Mucosa of gallbladder (tissue), 1 donor: ENCODE data around the gene PCP4L1. TPM values are rescaled to one million over a fixed set of nuclear protein-coding genes. Genes with fewer than 3 reads are reported as not detected.
"Not testable (repeated sequence)": the region's sequence is repeated elsewhere in the genome, so short reads cannot be mapped to it uniquely, and the experiment has no call there.

ENCODE experiments used
- DNase-seq: peaks from one replicate; pipeline ENCODE4 v3.0.0-alpha.2; 2020; ENCODE audit warnings: low spot score
- total RNA-seq: library from RNA; stranded (reverse); gene quantifications from one replicate; pipeline ENCODE4 v1.2.1, GENCODE V29; 2021
- donor health status: DM: no; HTN: no; CAD: no.

The PCP4L1 gene
- 17.7 TPM for total RNA-seq

DNA sequence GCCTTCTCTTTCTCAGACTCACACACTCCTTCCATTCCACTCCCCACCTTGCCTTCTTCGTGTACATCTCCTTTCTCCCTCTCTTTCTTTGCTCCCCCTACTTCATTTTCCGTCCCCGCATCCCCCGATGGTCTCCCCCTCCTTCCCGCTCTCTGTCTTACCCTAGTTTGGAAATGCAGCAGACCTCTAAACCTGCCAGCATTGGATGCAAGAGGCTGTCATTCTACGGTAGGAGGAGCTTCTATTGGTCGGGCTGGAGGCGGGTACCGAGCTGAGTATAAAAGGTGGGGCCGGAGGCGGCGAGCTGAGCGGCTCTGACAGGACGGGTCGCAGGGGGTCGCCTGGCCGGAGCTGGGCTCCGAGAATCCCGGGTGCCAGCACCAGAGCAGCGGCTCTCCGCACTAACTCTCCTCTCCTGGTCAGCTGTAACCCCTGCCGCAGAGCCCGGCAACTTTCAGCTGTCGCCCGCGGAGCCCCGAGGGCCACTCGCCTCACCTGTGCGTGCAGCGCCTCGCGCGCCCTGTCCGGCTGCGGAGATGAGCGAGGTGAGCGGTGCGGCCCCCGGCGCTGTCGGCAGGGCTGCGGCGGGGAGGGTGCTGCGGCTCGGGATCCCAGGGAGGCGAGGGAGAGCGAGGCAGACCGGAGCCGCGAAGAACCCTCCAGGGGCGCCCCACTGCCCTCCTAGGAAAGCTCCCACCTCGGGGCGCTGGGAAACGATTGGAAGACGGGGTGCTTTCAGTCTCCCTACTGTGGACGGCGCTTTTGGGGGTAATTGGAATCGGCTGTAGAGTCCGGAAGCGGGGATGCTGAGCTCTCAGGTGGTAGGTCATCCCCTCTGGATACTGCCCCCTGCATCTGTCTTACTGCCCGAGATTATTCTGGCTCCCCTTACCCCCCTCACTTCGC, at the start of gene PCP4L1:
PCP4L1 (plus strand) TSS at position 307 of the 906 bp plus-strand sequence; CDS start at position 537, 230 bp downstream.
- peak; percentile 55 for DNase-seq

DNA sequence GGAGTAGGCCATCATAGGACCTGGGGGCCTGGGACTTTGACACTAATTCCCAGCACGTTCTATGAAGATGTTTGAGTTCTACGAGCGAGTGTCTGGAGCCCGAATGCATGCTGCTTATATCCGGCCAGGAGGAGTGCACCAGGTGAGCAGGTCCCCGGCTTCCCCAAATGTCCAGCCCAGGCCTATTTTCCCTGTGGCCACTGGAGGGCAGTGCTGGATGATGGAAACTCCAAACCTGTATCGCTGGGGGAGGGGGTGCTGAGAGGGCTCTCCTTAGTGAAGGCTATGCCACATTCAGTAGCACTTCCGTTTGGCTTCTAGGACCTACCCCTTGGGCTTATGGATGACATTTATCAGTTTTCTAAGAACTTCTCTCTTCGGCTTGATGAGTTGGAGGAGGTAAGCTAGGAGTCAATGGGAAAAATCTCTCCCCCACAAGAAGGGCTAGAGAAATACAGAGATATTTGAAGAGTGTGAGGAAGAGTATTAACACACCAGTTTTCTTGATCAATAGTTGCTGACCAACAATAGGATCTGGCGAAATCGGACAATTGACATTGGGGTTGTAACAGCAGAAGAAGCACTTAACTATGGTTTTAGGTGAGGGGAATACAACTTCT, 48.6 kb upstream of the PCP4L1 start:
- peak; percentile 69 for DNase-seq

DNA sequence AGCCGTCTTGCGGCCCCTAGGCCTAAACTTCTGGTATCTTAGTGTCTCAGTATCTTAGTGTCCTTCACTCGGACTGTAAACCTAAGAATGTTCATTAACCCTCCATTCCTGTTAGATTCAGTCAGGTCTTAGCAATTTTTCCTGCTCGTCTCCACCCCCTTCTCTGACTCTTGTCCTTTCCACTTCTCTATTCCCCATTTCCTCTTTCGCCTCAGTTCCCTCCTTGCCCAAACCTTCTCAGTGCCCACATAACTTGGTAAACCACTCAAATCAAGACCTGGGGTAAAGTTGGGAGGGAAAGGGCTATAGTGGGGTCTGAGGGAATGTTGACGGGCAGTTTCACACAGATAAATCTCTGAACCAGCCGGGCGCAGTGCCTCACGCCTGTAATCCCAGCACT, 44.2 kb upstream of the PCP4L1 start:
- DNase-seq = no peak

DNA sequence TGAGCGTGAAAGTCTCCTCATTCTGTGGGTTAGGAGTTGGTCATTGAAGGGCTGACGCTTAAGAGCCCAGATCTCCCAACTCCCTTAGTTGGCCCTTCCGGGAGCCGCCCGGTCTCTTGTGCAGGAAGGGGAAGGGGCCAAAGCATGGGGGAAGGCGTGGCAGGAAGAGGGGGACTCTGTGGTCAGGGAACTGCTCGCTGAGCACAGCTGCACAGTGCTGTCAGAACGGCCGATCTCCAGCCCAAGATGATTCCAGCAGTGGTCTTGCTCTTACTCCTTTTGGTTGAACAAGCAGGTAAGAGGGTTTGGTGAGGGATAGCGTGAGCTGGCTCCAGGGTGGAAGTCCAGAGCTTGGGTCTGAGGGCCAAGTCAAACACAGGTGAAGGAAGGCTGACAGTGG, 43.5 kb upstream of the PCP4L1 start, which contains the start of gene FCER1G:
FCER1G (plus strand) TSS at position 220 of the 400 bp plus-strand sequence; CDS start at position 247, 27 bp downstream.
- DNase-seq = peak; percentile 29

DNA sequence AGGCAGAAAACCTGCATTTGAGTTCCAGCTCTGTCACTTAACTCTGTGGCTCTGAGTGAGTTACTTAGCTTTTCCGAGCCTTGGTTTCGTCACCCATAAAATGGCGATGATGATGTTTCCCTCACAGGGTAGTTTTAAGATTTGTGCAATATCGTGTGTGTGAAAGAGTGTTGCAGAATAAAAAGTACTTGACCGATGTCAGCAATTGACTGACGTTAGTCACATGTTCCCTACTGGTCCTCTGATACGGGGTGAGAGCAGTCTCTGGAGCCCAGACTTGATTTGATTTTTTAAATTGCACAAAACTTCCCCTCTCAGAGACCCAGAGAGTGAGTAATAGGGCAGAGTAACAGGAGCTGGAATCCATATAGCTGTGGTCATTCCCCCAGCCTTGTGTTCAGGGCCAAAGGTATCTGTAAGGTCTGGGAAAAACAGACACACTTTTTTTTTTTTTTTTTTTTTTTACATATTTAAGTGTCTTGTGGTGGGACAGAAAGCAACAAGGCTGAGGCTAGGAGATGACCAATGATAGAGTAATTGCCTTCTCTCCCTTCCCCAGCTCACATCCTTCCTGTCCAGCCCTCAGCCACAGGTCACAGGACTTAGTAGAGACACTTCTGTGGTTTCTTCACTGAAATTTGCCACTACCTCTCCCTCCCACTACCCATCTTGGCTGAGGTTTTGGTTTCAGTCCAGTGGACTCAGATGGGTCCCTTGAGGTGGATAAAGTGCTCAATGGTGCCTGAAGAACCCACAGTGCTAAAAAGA, 41.4 kb upstream of the PCP4L1 start:
- no peak for DNase-seq

DNA sequence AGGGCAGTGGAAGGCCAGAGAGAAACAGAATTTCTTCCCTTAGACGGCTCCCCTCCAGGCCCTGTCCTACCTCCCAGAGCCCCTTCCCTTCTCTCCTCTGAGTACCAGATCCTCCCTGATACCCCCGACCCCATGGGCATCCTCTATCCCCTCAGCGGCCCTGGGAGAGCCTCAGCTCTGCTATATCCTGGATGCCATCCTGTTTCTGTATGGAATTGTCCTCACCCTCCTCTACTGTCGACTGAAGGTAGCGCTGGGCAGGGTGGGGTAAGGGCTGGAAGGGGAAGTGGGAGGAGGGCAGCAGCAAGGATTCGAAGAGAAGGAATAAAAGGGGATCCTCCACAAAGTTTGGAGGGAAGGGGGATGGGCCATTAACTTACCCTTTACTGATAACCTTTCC, 40.7 kb upstream of the PCP4L1 start:
- DNase-seq = no peak

DNA sequence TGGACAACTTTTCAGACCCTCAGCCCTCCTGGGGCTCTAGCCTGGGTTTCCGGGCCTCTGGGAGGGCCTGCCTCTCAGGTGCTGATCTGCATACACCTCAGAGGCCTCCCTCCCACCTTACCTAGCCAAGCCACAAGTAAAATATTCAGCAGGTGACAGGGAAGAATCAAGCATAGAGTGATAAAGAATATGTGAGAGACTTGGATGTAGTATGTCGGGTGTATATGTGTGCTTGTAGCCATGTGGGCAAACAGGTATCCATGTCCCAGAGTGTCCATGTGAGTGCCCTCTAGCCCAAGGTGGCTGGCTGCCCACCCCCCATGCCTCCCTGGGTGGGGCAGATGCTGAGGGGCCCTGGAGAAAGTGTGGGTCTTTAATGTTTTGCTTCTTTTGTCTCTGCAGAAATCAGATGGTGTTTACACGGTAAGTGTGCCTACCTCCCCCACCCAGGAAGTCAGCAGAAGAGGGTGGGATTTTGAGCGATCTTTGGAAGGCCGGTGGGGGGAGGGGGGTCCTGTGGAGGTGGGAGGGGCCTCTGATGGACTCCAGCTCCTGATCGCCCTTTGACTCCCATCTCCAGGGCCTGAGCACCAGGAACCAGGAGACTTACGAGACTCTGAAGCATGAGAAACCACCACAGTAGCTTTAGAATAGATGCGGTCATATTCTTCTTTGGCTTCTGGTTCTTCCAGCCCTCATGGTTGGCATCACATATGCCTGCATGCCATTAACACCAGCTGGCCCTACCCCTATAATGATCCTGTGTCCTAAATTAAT, 40.1 kb upstream of the PCP4L1 start:
- DNase-seq = no peak

DNA sequence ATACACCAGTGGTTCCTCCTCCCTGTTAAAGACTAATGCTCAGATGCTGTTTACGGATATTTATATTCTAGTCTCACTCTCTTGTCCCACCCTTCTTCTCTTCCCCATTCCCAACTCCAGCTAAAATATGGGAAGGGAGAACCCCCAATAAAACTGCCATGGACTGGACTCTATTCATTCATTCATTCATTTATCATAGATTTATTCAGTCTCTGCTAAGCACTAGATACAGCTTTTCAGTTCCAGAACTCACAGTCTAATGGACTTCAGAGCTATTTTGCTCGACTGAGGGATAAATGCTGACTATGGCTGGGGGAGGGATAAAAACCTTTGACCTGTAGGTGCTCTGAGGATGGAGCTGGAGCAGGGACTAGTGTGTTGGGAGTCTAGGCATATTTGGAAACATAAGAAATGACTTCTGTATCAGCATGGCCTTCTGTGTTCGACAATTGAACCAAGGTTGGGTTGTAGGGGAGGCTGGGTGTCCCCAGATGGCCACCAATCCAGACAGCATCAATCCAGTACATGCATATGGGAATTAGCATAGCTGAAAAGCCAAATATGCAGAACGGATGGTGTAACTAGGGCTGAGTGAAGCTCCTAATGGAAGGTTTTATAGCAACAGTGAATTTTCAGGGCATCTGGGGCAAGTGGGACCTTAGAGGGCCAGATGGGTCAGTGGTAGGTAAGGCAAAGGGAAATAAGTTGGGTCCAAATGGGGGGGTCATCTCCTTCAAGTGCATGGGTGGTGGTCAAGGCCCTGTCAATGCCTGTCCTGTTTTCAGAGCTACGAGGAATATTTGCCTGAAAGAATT, 39.3 kb upstream of the PCP4L1 start:
- no peak for DNase-seq

DNA sequence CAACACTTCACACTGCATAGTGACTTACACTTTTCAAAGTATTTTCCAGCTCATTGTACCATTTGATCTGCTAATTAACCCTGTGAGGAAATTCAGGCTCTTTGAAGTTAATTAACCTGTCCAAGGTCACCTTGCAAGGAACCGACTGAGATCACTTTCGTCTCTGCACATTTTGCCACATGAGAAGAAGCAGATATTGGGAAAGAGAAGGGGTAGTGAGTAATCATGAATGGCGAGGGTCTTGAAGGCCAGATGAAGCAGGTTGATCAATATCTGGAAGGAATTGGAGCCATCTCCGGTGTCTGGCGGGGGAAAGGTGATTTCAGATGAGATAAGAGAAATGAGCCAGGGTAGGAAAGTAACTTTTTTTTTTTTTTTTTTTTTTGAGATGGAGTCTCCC, 38.5 kb upstream of the PCP4L1 start:
- DNase-seq = no peak

DNA sequence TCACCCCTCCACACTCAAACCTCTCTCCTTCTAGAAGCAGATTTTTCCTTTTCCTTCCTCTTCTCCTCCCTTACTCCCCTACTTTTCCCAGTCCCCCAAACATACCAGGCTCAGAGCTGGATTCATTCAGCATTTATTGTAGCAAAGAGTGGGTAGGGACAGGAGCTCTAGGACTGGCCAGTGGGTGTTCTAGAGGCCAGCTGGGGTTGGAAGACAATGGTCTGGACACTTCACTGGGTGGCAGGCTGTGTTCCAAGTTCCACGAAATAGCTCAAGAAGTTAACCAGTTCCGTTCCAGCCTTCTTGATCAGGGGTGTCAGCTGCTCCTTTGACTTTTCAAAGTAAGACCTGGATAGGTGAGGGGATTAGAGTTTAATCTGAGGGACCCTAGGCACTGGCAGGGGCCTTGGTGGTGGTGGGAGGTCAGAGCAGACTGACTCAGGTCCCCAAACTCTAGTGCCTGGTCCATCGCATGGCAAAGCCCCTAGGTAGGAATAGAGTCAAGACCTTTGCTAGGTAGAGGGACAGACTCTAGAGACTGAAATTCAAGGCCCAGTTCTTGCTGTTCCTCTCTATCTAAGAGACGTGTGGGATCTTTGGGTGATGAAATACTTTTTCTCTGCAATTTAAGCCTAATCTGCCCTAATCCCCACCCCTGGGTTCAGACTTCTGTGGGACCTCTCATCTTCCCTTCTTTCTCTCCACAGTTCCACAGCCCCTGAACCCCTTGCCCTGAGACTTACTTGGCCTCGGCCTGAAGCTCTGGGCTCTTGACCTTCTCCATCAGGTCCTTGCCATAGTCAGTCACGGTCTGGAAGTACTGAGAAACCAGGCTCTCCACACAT, 36.1 kb upstream of the PCP4L1 start:
- no peak for DNase-seq

DNA sequence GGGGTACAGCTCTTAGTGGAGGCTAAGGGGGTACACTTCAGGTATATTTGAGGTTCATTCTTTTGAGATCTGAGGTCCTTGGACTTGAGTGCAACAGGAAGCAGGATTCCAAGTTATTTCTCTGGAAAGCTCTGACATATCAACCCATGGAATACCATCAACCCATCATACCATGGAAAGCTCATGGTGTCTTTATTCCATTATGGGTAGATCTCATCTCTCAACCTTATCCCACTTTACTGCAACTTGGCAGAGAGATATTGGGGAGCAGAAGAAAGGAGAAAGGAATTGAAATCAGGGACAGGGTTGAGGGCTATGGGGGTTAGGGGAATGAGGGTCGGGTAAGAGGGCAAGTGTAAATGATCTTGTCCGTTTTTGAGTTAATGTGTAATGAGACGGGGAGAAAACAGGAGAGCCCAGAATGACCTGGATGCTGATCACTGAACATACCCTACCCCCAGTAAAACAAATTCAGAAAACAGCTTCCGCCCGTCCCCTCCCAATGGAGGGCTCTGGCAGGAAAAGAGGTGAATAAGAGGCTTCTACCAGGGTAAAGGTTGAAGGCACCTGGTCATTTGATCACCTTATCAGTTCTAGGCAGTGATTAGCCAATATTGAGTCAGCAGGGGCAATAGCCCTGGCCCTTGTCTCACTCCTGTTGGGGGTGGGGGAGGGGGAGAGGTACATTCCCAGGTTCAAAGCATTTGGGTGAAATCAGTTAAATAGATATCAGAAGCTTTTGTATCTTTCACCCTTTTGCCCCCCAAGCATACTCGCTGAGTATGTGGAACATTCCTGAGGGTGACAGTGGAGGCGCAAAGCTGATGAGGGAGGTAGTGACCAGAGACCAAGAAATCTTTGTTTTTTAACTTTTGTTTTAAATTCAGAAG, 34.5 kb upstream of the PCP4L1 start:
- DNase-seq = no peak

DNA sequence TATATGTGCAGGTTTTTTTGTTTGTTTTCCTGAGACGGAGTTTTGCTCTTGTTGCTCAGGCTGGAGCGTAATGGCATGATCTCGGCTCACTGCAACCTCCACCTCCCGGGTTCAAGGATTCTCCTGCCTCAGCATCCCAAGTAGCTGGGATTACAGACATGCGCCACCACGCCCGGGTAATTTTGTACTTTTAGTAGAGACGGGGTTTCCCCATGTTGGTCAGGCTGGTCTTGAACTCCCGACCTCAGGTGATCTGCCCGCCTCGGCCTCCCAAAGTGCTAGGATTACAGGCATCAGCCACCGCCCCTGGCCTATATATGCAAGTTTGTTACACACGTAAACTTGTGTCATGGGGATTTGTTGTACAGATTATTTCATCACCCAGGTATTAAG, 33.9 kb upstream of the PCP4L1 start:
- DNase-seq = not testable (repeated sequence)

DNA sequence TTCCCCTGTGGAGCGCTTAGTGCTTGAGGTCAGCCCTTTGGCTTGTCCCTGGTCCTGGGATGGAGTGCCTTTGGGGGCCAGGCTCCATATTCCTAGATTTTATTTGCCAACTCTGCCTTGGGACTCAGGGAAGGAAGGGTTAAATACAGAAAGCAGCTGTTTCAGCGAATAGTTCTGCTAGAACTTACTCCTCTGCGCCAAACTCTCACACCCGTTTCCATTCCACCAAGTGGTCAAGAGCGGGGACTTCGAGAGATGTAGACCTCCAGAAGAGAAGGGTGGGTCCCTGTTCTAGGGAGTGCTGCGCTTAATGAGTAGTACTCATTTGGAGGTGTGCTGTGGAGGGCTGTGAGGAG, 33.4 kb upstream of the PCP4L1 start:
- no peak for DNase-seq

DNA sequence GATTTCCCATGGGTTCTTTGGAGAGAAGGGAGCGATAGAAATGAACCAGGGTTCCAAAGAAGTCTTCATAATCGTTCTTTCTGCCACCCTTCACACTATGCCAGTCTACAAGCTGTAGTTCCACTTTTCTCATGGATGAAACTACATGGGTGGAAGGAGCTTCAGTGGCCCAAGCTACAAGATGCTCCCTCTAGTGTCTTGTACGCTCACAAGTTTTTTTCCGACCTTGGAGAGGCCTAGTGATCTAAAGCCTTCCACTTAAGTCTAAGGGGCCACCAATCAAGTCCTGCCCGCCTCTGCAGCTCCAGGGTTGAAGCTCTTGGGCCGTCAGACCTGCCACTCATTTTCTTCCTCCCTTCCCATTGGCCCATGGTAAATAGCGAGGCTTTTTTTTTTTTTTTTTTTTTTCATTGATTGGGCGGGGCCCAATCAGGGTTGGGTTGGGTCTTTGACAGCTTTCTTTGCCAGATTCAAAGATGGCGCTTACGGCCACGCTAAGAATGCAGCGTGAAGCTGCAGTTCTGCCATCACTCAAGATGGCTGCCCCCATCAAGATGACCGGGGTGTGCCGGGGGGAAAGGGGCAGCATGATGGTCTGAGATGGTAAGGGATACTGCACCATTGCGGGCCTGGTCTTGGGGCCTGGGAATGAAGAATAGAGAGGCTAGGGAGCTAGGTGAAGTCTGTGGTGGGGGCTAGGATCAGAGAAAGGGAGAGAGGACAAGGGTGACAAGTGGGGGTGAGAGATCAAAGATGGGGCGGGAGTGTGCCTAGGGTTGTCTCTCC, 32.8 kb upstream of the PCP4L1 start, which contains the start of gene TOMM40L:
TOMM40L (plus strand) TSS at position 527 of the 786 bp plus-strand sequence. CDS start 430 bp downstream, outside the sequence.
- DNase-seq = peak; percentile 95

DNA sequence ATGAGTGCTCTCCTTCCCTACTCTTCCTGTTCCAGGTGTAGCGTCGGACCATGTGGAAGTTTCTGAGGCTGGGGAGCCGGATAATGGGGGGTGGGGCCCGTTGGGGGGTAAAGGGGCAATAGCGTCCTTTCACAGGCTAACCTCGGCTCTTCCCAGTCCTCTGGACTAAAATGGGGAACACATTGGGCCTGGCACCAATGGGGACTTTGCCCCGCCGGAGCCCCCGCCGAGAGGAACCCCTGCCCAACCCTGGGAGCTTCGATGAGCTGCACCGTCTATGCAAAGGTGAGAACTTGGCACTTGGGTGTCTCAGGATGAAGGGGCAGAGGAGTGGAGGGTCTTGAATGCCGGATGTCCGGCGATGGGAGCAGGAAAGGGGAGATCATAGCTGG, 32.2 kb upstream of the PCP4L1 start:
- DNase-seq = no peak

DNA sequence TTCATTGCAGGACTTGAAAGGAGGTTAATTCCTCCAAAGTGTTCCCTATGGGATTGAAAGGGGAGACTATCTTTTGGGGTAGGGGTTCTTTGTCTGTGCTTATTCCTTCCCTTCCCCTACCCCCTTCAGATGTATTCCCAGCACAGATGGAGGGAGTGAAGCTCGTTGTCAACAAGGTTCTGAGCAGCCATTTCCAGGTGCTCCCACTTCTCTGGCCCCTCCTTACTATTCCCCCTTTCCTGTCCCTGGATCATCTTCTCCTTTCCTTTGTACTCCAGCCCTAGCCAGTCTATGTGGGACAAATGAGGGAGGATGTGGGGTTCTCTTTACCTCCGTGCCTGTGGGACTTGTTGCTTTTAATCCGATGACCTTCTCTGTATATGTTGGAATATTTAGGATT, 31.8 kb upstream of the PCP4L1 start:
- DNase-seq = no peak

DNA sequence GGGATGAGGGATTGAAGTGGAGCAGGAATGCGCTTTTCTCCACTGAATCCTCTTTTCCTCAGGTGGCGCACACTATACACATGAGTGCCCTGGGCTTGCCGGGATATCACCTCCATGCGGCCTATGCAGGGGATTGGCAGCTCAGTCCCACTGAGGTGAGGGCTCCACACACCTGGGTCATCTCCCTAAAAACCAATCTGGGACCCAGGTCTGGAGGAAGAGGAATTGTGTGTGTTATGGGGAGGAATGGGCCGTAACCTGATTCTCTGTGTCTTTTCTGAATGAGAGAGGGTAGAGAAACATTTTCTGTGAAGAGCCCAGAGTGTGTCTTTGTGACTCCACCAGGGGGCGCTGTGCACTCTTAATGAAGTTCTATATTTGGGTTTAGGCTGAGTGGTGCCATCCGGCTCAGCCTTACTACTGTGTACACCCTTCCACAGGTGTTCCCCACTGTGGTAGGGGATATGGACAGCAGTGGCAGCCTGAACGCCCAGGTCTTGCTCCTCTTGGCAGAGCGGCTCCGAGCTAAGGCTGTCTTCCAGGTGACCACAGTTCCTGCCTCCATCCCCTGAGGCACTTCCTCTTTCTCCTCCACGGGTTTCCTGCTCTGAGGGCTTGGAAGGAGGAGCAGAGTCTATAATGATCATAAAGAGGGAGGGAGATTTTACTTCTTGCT, 31.2 kb upstream of the PCP4L1 start:
- DNase-seq = peak; percentile 82
